Mesenchymal stem cell (in vitro differentiated cells and primary cell): Measurements from ENCODE around the gene KTI12.
A peak's percentile ranks its signal among the peaks of the same experiment; 100 is the strongest.

Source experiments
- DNase-seq: peaks from one replicate; pipeline ENCODE4 v3.0.0-alpha.2; 2013
- H2AFZ ChIP-seq: one replicate; pipeline ENCODE4 v1.6.1; 2013; ENCODE audit warnings: low read depth, mild to moderate bottlenecking, control low read depth, inconsistent platforms, low read length, moderate library complexity
- H2AK5ac ChIP-seq: 2 replicates; pipeline ENCODE4 v1.6.1; 2013; ENCODE audit warnings: low read length, moderate library complexity, mild to moderate bottlenecking, inconsistent platforms; ENCODE audit not compliant: severe bottlenecking
- H2BK120ac ChIP-seq: one replicate; pipeline ENCODE4 v1.6.1; 2013; ENCODE audit warnings: low read depth, mild to moderate bottlenecking, inconsistent platforms, low read length, moderate library complexity
- H2BK12ac ChIP-seq, 2 experiments: one replicate each; pipeline ENCODE4 v1.6.1; 2013; ENCODE audit warnings: inconsistent platforms in 2 of 2, low read length in 2 of 2, mild to moderate bottlenecking in 2 of 2, moderate library complexity in 2 of 2, control low read depth in 1 of 2
- H2BK15ac ChIP-seq: one replicate; pipeline ENCODE4 v1.6.1; 2013; ENCODE audit warnings: mild to moderate bottlenecking, low read depth, inconsistent platforms; ENCODE audit not compliant: poor library complexity, severe bottlenecking
- H2BK5ac ChIP-seq: 2 replicates; pipeline ENCODE4 v1.6.1; 2013; ENCODE audit warnings: low read depth, mild to moderate bottlenecking, low read length, control low read depth, inconsistent platforms; ENCODE audit not compliant: poor library complexity, severe bottlenecking
- H3K14ac ChIP-seq, 2 experiments: one replicate each; pipeline ENCODE4 v1.6.1; 2013; ENCODE audit warnings: inconsistent platforms in 2 of 2, low read length in 2 of 2, control low read depth in 1 of 2, mild to moderate bottlenecking in 1 of 2, moderate library complexity in 1 of 2
- H3K18ac ChIP-seq, 2 experiments: one replicate each; pipeline ENCODE4 v1.6.1; 2013; ENCODE audit warnings: inconsistent platforms in 2 of 2, low read length in 2 of 2, control low read depth in 1 of 2, low read depth in 1 of 2, mild to moderate bottlenecking in 1 of 2
- H3K23ac ChIP-seq, 2 experiments: one replicate each; pipeline ENCODE4 v1.6.1; 2013; ENCODE audit warnings: inconsistent platforms in 2 of 2, low read length in 2 of 2, mild to moderate bottlenecking in 2 of 2, moderate library complexity in 2 of 2, control low read depth in 1 of 2
- H3K27ac ChIP-seq: 2 replicates; pipeline ENCODE4 v1.5.1; 2013; ENCODE audit warnings: mild to moderate bottlenecking, moderate library complexity, low read length, control low read depth, inconsistent platforms; ENCODE audit not compliant: poor library complexity, severe bottlenecking
- H3K27me3 ChIP-seq, 2 experiments: 2 replicates each; pipeline versions ENCODE4 v1.6.1 to v1.7.0; 2013; ENCODE audit warnings: low read length in 2 of 2, mild to moderate bottlenecking in 2 of 2, moderate library complexity in 2 of 2, control low read depth in 1 of 2, inconsistent platforms in 1 of 2; ENCODE audit not compliant: control insufficient read depth in 1 of 2, insufficient read depth in 1 of 2
- H3K36me3 ChIP-seq, 2 experiments: 2 replicates each; pipeline versions ENCODE4 v1.6.1 to v1.7.0; 2013; ENCODE audit warnings: low read length in 2 of 2, control low read depth in 1 of 2, inconsistent platforms in 1 of 2, low read depth in 1 of 2, mild to moderate bottlenecking in 1 of 2; ENCODE audit not compliant: insufficient read depth in 2 of 2, control insufficient read depth in 1 of 2
- H3K4ac ChIP-seq, 2 experiments: one replicate each; pipeline ENCODE4 v1.6.1; 2013; ENCODE audit warnings: inconsistent platforms in 2 of 2, low read length in 2 of 2, mild to moderate bottlenecking in 2 of 2, moderate library complexity in 2 of 2, control low read depth in 1 of 2, low read depth in 1 of 2
- H3K4me1 ChIP-seq: 2 replicates; pipeline ENCODE4 v1.6.1; 2013; ENCODE audit warnings: low read depth, low read length, control low read depth; ENCODE audit not compliant: control insufficient read depth, insufficient read depth
- H3K4me2 ChIP-seq: 2 replicates; pipeline ENCODE4 v1.6.1; 2013; ENCODE audit warnings: low read length, mild to moderate bottlenecking, inconsistent platforms; ENCODE audit not compliant: poor library complexity, severe bottlenecking
- H3K4me3 ChIP-seq, 2 experiments: 2 replicates each; pipeline versions ENCODE4 v1.5.1 to v1.7.0; 2013; ENCODE audit warnings: low read length in 2 of 2, mild to moderate bottlenecking in 2 of 2, control low read depth in 1 of 2, low read depth in 1 of 2; ENCODE audit not compliant: insufficient read depth in 1 of 2
- H3K79me1 ChIP-seq: replicated peaks from 2 replicates; pipeline ENCODE4 v1.6.1; 2013; ENCODE audit warnings: mild to moderate bottlenecking, control low read depth, low read length, inconsistent platforms; ENCODE audit not compliant: poor library complexity, severe bottlenecking
- H3K9ac ChIP-seq: 2 replicates; pipeline ENCODE4 v1.7.0; 2013; ENCODE audit warnings: mild to moderate bottlenecking, low read length, moderate library complexity
- H3K9me3 ChIP-seq: 2 replicates; pipeline ENCODE4 v1.7.0; 2013; ENCODE audit warnings: mild to moderate bottlenecking, low read length; ENCODE audit not compliant: control insufficient read depth
- H4K8ac ChIP-seq: one replicate; pipeline ENCODE4 v1.6.1; 2013; ENCODE audit warnings: inconsistent platforms, mild to moderate bottlenecking, low read length, moderate library complexity
- H4K91ac ChIP-seq: one replicate; pipeline ENCODE4 v1.6.1; 2013; ENCODE audit warnings: mild to moderate bottlenecking, low read length, inconsistent platforms
- WGBS: methylation state at CpG from one replicate; pipeline ENCODE4 v1.1.7; 2013; ENCODE audit warnings: mixed read lengths; 5-methylcytosine and 5-hydroxymethylcytosine counted together

The KTI12 gene

DNA sequence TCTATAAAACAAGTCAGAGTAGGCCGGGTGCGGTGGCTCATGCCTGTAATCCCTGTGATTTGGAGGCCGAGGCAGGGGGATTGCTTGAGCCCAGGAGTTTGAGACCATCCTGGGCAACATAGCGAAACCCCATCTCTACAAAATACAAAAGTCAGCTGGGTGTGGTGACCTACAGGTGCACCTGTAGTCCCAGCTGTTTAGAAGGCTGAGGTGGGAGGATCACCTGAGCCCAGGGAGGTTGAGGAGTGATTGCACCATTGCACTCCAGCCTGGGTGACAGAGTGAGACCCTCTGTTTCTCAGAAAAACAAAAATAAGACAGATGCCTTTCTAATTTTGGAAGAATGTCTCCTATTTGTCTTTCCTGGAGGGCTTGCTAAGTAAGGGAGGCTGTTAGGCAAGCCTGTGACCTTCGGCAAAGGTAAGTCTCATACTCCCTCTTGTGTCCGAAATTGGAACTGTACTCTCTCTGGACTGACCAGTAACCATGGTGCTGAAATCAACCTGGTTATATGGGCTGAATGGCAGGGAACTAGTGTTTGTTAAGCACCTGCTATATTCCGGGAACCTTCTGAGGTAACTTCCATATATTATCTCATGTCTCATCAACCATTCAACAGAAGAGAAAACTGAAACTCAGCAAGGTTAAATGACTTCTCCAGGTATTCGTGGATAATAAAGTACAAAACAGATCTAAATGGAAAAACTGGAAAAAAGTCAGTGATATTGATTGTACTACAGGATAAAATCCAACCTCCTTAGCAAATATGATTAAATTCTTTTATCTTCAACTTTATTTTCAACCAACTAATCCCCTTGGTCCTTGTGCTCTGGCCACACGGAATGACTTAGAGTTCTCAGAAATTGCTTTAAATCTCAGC is 31.3 kb downstream of the KTI12 start:
- no peaks in the 10 kb centered on the region for H3K79me1 ChIP-seq
- peaks cover 0 to 4% of the 10 kb centered on the region in 2 experiments for H3K27me3 ChIP-seq
- 51% methylated on average over 7 of the region's 9 CpGs for WGBS
- no peak overlapping the region for H3K9ac ChIP-seq
- no peak overlapping the region for H4K8ac ChIP-seq
- H2BK120ac ChIP-seq: no peak overlapping the region
- peak; percentile 89 for DNase-seq
- H3K4ac ChIP-seq: no peak overlapping the region
- no peak overlapping the region for H2BK5ac ChIP-seq
- H3K9me3 ChIP-seq: no peaks in the 10 kb centered on the region
- H3K23ac ChIP-seq: no peak overlapping the region
- H3K4me2 ChIP-seq: no peak overlapping the region
- no peak overlapping the region for H3K27ac ChIP-seq
- no peaks in the 10 kb centered on the region for H3K36me3 ChIP-seq
- no peak overlapping the region for H2AK5ac ChIP-seq
- no peak overlapping the region for H3K14ac ChIP-seq
- no peak overlapping the region for H2BK15ac ChIP-seq
- H3K4me3 ChIP-seq: no peak overlapping the region
- no peak overlapping the region for H4K91ac ChIP-seq
- peaks cover 6% of the 10 kb centered on the region for H3K4me1 ChIP-seq
- no peak overlapping the region for H3K18ac ChIP-seq
- no peak overlapping the region for H2AFZ ChIP-seq
- H2BK12ac ChIP-seq: no peak overlapping the region

DNA sequence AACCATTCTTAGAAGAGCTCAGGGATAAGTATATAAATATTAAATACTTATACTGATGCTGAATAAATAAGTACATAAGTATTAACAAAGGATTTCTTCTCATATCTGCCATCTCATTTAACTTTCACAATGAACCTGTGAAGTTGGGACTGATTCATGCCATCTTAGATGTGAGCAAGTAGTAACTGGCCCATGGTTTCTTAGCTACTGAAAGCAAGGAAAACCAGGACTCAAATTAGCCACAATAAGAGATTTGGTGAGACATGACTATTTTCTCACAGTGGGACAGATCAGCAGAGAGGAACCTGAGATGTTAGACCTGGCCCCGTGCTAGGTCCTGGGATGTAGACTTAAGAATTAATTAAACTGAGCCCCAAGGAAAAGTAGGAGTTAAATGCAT is 34.9 kb downstream of the KTI12 start:
- Histone ChIP-seq H3K14ac (no peak overlapping the region), H3K4me3 (no peak overlapping the region), H4K91ac (no peak overlapping the region), H3K4me1 (peaks cover 3% of the 10 kb centered on the region), H3K27ac (no peak overlapping the region), H2BK12ac (no peak overlapping the region), H3K4me2 (no peak overlapping the region), H3K27me3 (peaks cover 0 to 10% of the 10 kb centered on the region in 2 experiments), H3K36me3 (no peaks in the 10 kb centered on the region), H3K18ac (no peak overlapping the region), H3K4ac (no peak overlapping the region), H2AFZ (no peak overlapping the region), H3K79me1 (no peaks in the 10 kb centered on the region), H3K9me3 (no peaks in the 10 kb centered on the region), H2AK5ac (no peak overlapping the region), H3K9ac (no peak overlapping the region), H3K23ac (no peak overlapping the region), H2BK120ac (no peak overlapping the region), H2BK15ac (no peak overlapping the region), H2BK5ac (no peak overlapping the region), H4K8ac (no peak overlapping the region)
- DNase-seq: no peak
- WGBS: 87% methylated on average over 1 of the region's 1 CpG

DNA sequence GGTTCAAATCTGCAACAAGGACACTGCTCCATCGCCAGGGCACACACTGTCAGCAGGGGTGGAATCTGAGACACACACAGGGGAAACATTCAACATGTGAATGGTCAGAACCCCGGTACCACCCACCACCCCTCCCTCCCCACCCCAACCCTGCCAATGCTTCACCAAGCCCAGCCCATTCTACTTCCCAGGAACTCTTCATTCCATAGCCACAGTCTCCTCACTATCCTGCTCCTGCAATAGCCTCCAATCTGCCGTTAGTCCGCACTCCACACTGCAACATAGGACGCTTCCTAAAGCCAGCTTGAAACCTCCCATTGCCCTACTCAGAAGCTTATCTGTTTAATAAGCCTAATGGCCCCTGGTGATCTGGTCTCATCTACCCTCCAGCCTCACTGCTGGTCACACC is 35.6 kb downstream of the KTI12 start:
- Histone ChIP-seq H4K8ac (no peak overlapping the region), H2BK5ac (no peak overlapping the region), H3K4ac (no peak overlapping the region), H3K36me3 (no peaks in the 10 kb centered on the region), H2BK120ac (no peak overlapping the region), H3K23ac (no peak overlapping the region), H2BK15ac (no peak overlapping the region), H3K27ac (no peak overlapping the region), H3K4me3 (no peak overlapping the region), H2BK12ac (no peak overlapping the region), H3K4me1 (peaks cover 3% of the 10 kb centered on the region), H3K14ac (no peak overlapping the region), H3K27me3 (peaks cover 0 to 13% of the 10 kb centered on the region in 2 experiments), H3K18ac (no peak overlapping the region), H3K4me2 (no peak overlapping the region), H2AFZ (no peak overlapping the region), H3K79me1 (no peaks in the 10 kb centered on the region), H2AK5ac (no peak overlapping the region), H4K91ac (no peak overlapping the region), H3K9me3 (no peaks in the 10 kb centered on the region), H3K9ac (no peak overlapping the region)
- 36% methylated on average over 5 of the region's 5 CpGs for WGBS
- DNase-seq: no peak

DNA sequence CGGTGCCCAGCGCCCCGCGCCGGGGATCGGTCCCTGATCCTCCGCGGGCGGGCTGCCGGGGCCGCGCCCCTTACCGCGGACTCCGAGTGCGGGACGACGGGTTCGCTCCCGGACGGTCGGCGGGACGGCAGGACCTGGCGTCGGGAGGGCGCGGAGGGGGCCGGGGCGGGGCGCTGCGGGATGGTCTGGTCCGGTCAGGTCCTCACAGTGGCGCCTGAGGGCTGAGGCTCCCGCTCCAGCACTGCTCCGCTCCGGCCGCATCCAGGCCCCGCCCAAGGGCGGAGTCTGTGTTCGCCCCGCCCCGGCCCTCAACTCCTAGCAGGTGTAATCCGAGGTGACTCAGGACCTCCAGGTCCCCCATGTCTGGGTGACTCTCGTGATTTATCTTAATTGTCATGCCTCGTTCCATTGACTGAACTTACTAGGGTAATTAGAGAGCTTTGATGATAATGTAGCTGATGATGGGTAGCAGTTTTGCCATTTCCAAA is 43.1 kb downstream of the KTI12 start, which contains the start of gene RAB3B:
Gene RAB3B (minus strand): TSS at position 223 of the 488 bp plus-strand sequence. CDS start 13,583 bp downstream, outside the sequence.
- under 1% methylated on average over 38 of the region's 46 CpGs for WGBS
- H2BK5ac ChIP-seq: peak within 1 kb of the TSS; percentile 58
- H2BK12ac ChIP-seq: no peak within 1 kb of the TSS
- peak within 1 kb of the TSS; percentile 78 for H2BK15ac ChIP-seq
- H2AK5ac ChIP-seq: no peak within 1 kb of the TSS
- H3K4me1 ChIP-seq: peaks cover 13% of the 10 kb centered on the region
- no peak within 1 kb of the TSS for H2AFZ ChIP-seq
- no peak within 1 kb of the TSS for H3K27ac ChIP-seq
- no peak within 1 kb of the TSS for H3K9ac ChIP-seq
- no peak within 1 kb of the TSS for H3K4ac ChIP-seq
- H3K36me3 ChIP-seq: no peaks in the 10 kb centered on the region
- peak within 1 kb of the TSS; percentile 31 to 46 for H3K18ac ChIP-seq
- DNase-seq: peak; percentile 62
- H3K79me1 ChIP-seq: peaks cover 15% of the 10 kb centered on the region
- no peaks in the 10 kb centered on the region for H3K9me3 ChIP-seq
- peak within 1 kb of the TSS; percentile 74 to 95 for H3K4me3 ChIP-seq
- H3K23ac ChIP-seq: peak within 1 kb of the TSS in 1 of 2 experiments; percentile 76
- peaks cover 4 to 28% of the 10 kb centered on the region in 2 experiments for H3K27me3 ChIP-seq
- H4K8ac ChIP-seq: peak within 1 kb of the TSS; percentile 20
- peak within 1 kb of the TSS in 1 of 2 experiments; percentile 39 for H3K14ac ChIP-seq
- H2BK120ac ChIP-seq: no peak within 1 kb of the TSS
- peak within 1 kb of the TSS; percentile 75 for H3K4me2 ChIP-seq
- H4K91ac ChIP-seq: no peak within 1 kb of the TSS
